ENCODE results near the gene PRDX1.

GRCh38 chr1:45510036-45510971 lies 11.4 kb downstream of the PRDX1 start:
- no peak for TF ChIP-seq SCRT1 (tag by site-specific recombination; IDR thresholded peaks at IDR 0.05; ENCODE audit: borderline replicate concordance)
- no peak for TF ChIP-seq CTCF (tag by site-specific recombination; IDR thresholded peaks at IDR 0.05)
- TF ChIP-seq SETDB1 (IDR thresholded peaks at IDR 0.05; ENCODE audit: insufficient read length, low read length), result no peak
- TF ChIP-seq ZFP41 (tag by site-specific recombination; IDR thresholded peaks at IDR 0.05; ENCODE audit: borderline replicate concordance), result no peak
- TF ChIP-seq ZBTB49 (tag by site-specific recombination; IDR thresholded peaks at IDR 0.05; ENCODE audit: low read depth), result no peak
- no peak for TF ChIP-seq KLF9 (tag by site-specific recombination; IDR thresholded peaks at IDR 0.05; ENCODE audit: low read depth)
- no peak for TF ChIP-seq PRDM10 (tag by site-specific recombination; IDR thresholded peaks at IDR 0.05)
- no peak for TF ChIP-seq ZNF146 (tag by site-specific recombination; IDR thresholded peaks at IDR 0.05)
- TF ChIP-seq ZNF76 (tag by site-specific recombination; IDR thresholded peaks at IDR 0.05; ENCODE audit: borderline replicate concordance, low read depth), result no peak
- no peak for TF ChIP-seq ZNF23 (tag by site-specific recombination; IDR thresholded peaks at IDR 0.05; ENCODE audit: borderline replicate concordance)
- TF ChIP-seq ZNF138 (tag by site-specific recombination; IDR thresholded peaks at IDR 0.05; ENCODE audit: borderline replicate concordance), result no peak

All from HEK293 (cell line).